ENCODE results near the gene NOTCH2NLA.
"Not testable (repeated sequence)": the region's sequence is repeated elsewhere in the genome, so short reads cannot be mapped to it uniquely, and the experiment has no call there.

The NOTCH2NLA gene

GRCh38 chr1:146167273-146167672, 61.5 kb downstream of the NOTCH2NLA start:
- FAIRE-seq, result not testable (repeated sequence)

- not testable (repeated sequence) for FAIRE-seq
Measured at GRCh38 chr1:146144465-146144864, 84.4 kb downstream of the NOTCH2NLA start, which contains the start of gene NBPF10. TSS of gene NBPF10 (minus strand) at chr1:146144804. CDS start at chr1:146144769, 35 bp downstream.

Data from TTC549 (cell line).